ENCODE results near the gene HNF1B.

HNF1B gene

GRCh38 chr17:37731056-37731455, 13.8 kb downstream of the HNF1B start:
- DNase-seq: no peak

GRCh38 chr17:37729905-37730304, 15.0 kb downstream of the HNF1B start:
- no peak for DNase-seq

- DNase-seq: no peak
Observed at GRCh38 chr17:37726891-37727675, 17.8 kb downstream of the HNF1B start.

DNA sequence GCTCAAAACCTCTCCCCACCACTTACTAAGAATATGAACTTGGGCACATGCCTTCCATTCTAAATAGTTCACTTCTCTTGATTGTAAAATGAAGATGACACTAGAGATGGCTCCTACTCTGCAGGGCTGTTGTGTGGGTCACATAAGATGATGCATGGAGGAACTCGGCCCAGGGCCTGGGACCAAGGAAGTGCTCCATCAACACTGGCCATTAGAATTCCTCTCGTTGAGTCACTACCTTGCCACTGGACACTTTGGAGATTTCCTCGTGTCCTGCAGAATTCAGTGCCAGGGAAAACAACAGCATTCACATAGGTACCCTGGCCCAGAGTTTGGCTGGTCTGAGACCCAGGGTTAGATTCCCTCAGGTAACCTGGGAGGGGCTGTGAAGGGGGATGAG, 18.6 kb downstream of the HNF1B start:
- no peak for DNase-seq

GRCh38 chr17:37725601-37726146, 19.2 kb downstream of the HNF1B start:
- DNase-seq: no peak

- DNase-seq: no peak
Observed at GRCh38 chr17:37725021-37725595, 19.8 kb downstream of the HNF1B start.

- DNase-seq: no peak
Observed at GRCh38 chr17:37720989-37721388, 23.9 kb downstream of the HNF1B start.

GRCh38 chr17:37719866-37720265, 25.0 kb downstream of the HNF1B start:
- DNase-seq: no peak

GRCh38 chr17:37718324-37719048, 26.4 kb downstream of the HNF1B start:
- DNase-seq: no peak

GRCh38 chr17:37717627-37718323, 27.1 kb downstream of the HNF1B start:
- DNase-seq: no peak

DNA sequence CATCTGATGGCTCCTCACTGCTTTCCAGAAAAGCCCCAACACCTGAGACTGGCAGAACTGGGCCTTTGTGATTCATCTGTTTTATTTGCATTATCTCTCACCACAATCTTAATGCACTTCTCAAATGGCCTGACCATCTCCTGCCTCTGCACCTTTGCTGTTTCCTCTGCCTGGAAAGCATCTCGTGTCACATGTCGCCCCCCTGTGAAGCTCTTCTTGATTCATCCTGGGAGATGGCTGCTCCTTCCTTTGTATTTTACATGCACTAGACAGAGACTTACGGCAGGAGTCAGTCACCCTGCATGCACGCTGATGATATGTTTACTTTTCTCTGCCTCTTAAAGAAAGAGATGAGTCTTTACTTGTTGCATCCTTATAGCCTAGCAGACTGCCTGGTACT, 30.0 kb downstream of the HNF1B start:
- no peak for DNase-seq

DNA sequence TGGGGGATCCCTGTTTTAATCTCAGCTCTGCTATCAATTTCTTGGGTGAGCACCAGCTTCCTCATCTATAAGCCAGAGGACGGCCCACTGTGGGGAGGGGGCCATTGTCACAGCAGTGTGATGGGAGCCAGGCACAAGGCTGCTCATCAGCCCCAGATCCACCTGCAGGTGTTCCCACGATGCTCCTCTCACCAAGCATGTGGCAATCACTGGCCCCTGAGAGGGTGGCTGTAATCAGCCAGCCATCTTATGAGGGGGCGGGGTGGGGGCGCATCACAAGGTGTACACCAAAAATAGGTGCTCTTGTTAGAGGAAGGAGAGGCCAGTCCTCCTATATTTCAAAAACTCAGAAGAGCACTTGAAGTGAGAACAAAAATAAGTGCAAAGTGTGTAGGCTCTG, 31.2 kb downstream of the HNF1B start:
- DNase-seq: no peak

- DNase-seq: no peak
Observed at GRCh38 chr17:37713028-37713431, 31.8 kb downstream of the HNF1B start.

GRCh38 chr17:37711113-37711512, 33.7 kb downstream of the HNF1B start:
- DNase-seq: no peak

GRCh38 chr17:37710344-37710886, 34.4 kb downstream of the HNF1B start:
- peak; percentile 19 for DNase-seq

DNA sequence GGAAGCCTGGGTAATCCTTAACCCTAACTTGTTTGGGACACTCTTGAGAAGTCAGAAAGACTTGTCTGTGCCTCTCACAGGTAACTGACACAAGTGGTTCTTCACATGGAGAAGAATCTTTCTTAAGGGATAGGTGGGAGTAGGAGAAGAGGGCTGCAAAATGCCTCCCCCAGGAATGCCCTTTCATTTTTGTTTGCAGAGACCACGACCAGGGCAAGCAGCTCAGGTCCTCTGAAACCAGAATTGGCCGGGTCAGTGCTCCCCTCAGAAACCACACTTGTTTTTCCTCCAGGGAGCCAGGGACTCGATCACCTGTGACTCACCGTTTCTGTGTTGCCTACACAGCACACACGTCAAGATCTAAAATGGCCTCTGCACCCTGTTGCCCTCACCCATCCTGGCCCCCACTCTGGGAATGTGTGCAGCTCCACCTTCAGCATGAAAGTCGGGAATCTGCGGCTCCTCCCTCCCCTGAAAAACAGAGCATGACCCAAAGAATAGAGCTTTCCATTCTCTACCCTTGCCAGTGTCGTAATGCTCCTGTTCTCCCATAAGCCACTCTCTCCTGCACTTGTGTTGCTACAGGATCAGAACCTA, 36.1 kb downstream of the HNF1B start:
- no peak for DNase-seq

DNA sequence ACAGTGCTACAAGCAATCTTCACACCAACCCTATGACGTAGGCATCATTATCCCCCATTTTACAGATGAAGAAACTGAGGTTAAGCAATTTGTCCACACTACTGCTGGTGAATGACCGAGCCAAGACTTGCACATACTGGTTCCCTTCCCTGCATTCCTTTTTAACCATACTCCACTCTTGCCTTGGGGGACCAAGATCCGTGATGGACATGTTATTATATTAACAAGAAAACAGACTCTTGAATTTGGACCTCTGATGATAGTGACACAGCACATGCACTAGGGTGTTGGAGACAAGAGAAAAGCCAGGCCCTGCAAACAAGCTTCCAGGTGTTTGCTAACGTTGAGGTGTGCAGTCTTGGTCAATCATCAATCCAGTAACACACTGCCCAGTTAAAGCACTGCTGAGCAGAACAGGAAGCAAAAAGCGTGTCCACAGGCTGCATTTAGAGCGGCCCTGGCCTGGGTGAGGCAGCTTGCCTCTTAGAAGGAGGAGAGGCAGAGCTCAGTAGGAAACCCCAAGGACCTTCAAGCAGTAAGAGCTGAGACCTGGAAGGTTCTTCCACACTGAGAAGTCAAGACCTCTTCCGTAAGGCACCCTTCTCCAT, 36.7 kb downstream of the HNF1B start:
- DNase-seq: no peak

DNA sequence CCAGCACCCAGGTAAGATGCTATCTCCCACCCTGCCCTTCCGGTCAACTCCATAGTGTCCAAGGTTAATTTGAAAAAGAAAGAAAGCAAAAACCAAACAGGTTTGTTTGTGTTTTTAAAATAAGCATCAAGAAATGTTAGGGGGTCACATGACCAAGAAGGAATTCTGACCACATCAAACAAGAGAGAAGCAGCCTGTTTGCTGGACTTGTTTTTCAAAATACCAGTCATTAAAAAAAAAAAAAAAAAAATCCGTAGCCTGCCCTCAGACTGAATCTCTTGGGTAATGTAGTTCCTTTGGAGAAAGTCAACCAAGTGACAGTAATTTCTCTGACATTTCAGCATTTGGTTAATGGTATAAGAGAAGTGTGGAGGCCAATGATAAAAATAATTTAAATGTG, 38.4 kb downstream of the HNF1B start:
- no peak for DNase-seq

DNA sequence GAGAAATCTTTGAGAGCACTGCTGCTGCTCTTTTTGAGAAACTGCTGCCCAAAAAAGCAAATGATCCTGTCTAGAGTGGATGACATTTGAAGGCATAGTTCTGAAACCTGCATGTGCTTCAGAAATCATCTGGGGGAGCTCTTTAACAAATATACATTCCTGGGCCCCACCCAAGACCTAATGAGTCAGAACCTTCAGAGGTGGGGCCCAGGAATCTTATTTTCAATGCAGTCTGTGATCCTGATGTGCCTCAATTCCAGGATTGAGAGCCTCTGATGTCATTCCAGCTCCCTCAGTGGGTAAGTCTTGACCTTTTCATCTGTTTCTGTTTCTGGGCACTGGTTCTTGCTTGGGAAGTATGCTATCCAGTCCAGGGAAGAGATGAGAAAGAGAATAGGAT, 42.3 kb downstream of the HNF1B start:
- no peak for DNase-seq

GRCh38 chr17:37701496-37701898, 43.4 kb downstream of the HNF1B start:
- DNase-seq: no peak

DNA sequence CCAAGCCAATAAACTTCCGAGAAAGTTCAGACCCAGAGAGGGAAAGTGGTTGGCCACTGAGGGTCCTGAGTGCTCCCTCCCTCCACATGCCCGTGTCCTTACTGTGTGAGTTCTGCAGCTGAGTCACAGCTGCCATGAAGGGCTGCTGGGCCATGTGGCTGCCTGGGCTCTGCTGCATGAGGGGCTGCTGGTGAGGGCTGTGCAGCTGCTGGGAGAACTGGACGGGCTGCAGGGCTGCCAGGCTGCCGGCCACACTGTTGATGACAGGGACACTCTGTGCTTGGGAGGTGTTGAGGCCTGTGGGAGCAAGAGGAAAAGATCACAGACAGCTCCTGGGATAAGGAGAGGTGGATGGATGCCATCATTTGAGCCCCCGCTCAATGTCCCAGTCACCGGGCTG, 44.0 kb downstream of the HNF1B start:
- no peak for DNase-seq

All from NCI-H2227 treated with DMSO at 0.1 percent for 48 hours (cell line).